Transverse colon (tissue), 4 donors: ENCODE data around the gene MRPL34. TPM values are rescaled to one million over a fixed set of nuclear protein-coding genes. Genes with fewer than 3 reads are reported as not detected.
A peak's percentile ranks its signal among the peaks of the same experiment; 100 is the strongest.

Experiments
- DNase-seq: peaks from one replicate; pipeline ENCODE4 v3.0.0-alpha.2; 2019
- H3K27ac ChIP-seq, 4 donors: fragments of 200-600 bp; sonication (generic); 2 replicates each; pipeline ENCODE4 v1.5.1; 2016 to 2018; ENCODE audit warnings: inconsistent platforms in 4 of 4
- H3K27me3 ChIP-seq: fragments of 200-600 bp; sonication (generic); 2 replicates; pipeline ENCODE4 v1.5.1; 2017; ENCODE audit warnings: inconsistent platforms
- H3K36me3 ChIP-seq, 4 donors: fragments of 200-600 bp; sonication (generic); 2 replicates each; pipeline ENCODE4 v1.5.1; 2017 to 2019; ENCODE audit warnings: inconsistent platforms in 4 of 4
- H3K4me1 ChIP-seq, 4 donors: fragments of 200-600 bp; sonication (generic); 2 replicates each; pipeline ENCODE4 v1.5.1; 2017 to 2020; ENCODE audit warnings: inconsistent platforms in 4 of 4
- H3K4me3 ChIP-seq, 4 donors: fragments of 200-600 bp; sonication (generic); 1 replicate in 1 of 4; 2 replicates in 3 of 4; pipeline versions ENCODE4 v1.5.1 to v1.6.1; 2017 to 2019; ENCODE audit warnings: inconsistent platforms in 4 of 4
- H3K9me3 ChIP-seq, 2 donors: fragments of 200-600 bp; sonication (generic); 2 replicates each; pipeline ENCODE4 v1.5.1; 2017 to 2019; ENCODE audit warnings: inconsistent platforms in 2 of 2
- EP300 ChIP-seq: sonication (generic); formaldehyde crosslinking; IDR thresholded peaks from one replicate; pipeline ENCODE4 v1.6.1; 2017; ENCODE audit warnings: antibody characterized with exemption, low read depth
- POLR2A ChIP-seq: fragments of 450-650 bp; IDR thresholded peaks from one replicate; pipeline ENCODE4 v1.6.1; 2016; ENCODE audit warnings: antibody characterized with exemption, mild to moderate bottlenecking, moderate library complexity
- POLR2AphosphoS5 ChIP-seq, 3 donors: sonication (generic); formaldehyde crosslinking; IDR thresholded peaks; one replicate each; pipeline ENCODE4 v1.6.1; 2016; ENCODE audit warnings: antibody characterized with exemption in 3 of 3
- WGBS, 2 donors: methylation state at CpG; one replicate each; pipeline ENCODE4 v1.1.5; 2018; ENCODE audit warnings: low coverage in 1 of 2; 5-methylcytosine and 5-hydroxymethylcytosine counted together
- in situ Hi-C, 4 donors: fragments of 200-750 bp; cut with MboI; loops; one replicate each; pipeline versions ENCODE4 v1.15.0 to v1.15.1; 2017; ENCODE audit warnings: low sequenced_read_pairs in 3 of 4, low pct_ligation_motif_present in 1 of 4, low pct_unique_long_range_greater_than_20kb in 1 of 4
- intact Hi-C: fragments of 100-400 bp; cut with DNase I; formaldehyde crosslinking; loops from one replicate; pipeline ENCODE4 v1.15.1; 2023; ENCODE audit warnings: low total_unique reads
- total RNA-seq, 4 donors: library from RNA; depleted of rRNA; stranded (reverse); fragments of >200 nt; gene quantifications; one replicate each; pipeline ENCODE4 v1.1.0, GENCODE V29; 2016
- TF ChIP-seq, protein P1 (sequence below), 5 experiments: fragments of 200-600 bp in 3 of 5; fragments of 450-650 bp in 2 of 5; sonication (generic) in 3 of 5; IDR thresholded peaks; 1 replicate in 2 of 5; 2 replicates in 3 of 5; pipeline ENCODE4 v1.5.1; 2016 to 2017; ENCODE audit warnings: antibody characterized with exemption in 5 of 5, inconsistent platforms in 3 of 5, mild to moderate bottlenecking in 2 of 5, moderate library complexity in 1 of 5

Gene MRPL34
- total RNA-seq, 4 donors from 2014 or later: 243 to 390 (median 272) TPM

DNA sequence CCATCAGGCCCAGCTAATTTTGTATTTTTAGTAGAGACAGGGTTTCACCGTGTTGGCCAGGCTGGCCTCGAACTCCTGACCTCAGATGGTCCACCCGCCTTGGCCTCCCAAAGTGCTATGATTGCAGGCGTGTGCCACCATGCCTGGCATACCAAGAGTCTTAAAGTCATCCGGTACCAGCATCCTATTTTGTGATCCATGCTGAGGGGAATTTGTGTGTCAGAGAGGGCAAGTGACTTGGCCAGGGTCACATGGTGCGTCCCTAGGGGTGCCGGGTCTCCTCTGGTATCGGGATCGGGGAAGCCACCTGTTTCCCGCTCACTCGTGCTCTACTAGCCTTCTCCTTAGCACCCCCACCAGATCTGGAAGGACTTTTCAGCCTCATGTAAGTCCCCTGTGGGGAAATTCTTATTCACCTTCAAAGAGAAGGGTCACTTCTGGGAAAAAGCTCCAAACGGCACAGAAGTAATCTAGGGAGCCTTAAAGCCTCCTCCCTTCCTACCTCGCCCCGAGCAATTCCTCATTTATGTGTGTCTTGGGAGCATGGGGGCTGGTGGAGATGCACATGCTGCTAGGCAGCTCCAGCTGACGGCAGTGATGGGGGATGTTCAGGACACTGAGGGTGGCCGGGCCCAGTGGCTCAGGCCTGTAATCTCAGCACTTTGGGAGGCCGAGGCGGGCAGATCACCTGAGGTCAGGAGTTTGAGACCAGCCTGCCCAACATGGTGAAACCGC is 30.1 kb upstream of the MRPL34 start:
- no peak overlapping the region for H3K27ac ChIP-seq
- H3K4me1 ChIP-seq: no peaks in the 10 kb centered on the region
- no peak for DNase-seq
- peaks cover 0 to 39% (median 9%) of the 10 kb centered on the region in 4 donors for H3K36me3 ChIP-seq
- intact Hi-C loops (no loop called here), in situ Hi-C loops (loop anchor here in 2 of 4 donors (25.0 kb wide), 2 partner anchors 213 to 513 kb away; no protein-coding TSS in a partner anchor)
- 96 to 97% methylated on average over 7 to 19 of the region's 19 CpGs for WGBS, 2 donors
- no peaks in the 10 kb centered on the region for H3K27me3 ChIP-seq
- no peak for TF ChIP-seq POLR2AphosphoS5 (IDR thresholded peaks at IDR 0.05)
- no peak for TF ChIP-seq POLR2A
- no peak for TF ChIP-seq EP300
- TF ChIP-seq, protein P1, sequence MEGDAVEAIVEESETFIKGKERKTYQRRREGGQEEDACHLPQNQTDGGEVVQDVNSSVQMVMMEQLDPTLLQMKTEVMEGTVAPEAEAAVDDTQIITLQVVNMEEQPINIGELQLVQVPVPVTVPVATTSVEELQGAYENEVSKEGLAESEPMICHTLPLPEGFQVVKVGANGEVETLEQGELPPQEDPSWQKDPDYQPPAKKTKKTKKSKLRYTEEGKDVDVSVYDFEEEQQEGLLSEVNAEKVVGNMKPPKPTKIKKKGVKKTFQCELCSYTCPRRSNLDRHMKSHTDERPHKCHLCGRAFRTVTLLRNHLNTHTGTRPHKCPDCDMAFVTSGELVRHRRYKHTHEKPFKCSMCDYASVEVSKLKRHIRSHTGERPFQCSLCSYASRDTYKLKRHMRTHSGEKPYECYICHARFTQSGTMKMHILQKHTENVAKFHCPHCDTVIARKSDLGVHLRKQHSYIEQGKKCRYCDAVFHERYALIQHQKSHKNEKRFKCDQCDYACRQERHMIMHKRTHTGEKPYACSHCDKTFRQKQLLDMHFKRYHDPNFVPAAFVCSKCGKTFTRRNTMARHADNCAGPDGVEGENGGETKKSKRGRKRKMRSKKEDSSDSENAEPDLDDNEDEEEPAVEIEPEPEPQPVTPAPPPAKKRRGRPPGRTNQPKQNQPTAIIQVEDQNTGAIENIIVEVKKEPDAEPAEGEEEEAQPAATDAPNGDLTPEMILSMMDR (IDR thresholded peaks at IDR 0.05): no peak
- H3K9me3 ChIP-seq: no peaks in the 10 kb centered on the region
- H3K4me3 ChIP-seq: no peak overlapping the region

GRCh38 chr19:17279436-17279835 is 26.2 kb upstream of the MRPL34 start:
- no peak for DNase-seq
- intact Hi-C loops: loop anchor here (1.0 kb wide), 1 partner anchor 216 kb away; no protein-coding TSS in a partner anchor
- H3K27ac ChIP-seq: no peak overlapping the region
- peaks cover 12 to 18% (median 16%) of the 10 kb centered on the region in 4 donors for H3K4me1 ChIP-seq
- H3K9me3 ChIP-seq: no peaks in the 10 kb centered on the region
- 75 to 100% methylated on average over 2 to 3 of the region's 3 CpGs for WGBS, 2 donors
- in situ Hi-C loops: loop anchor here in 2 of 4 donors (25.0 kb wide), 2 partner anchors 217 to 517 kb away; no protein-coding TSS in a partner anchor
- H3K36me3 ChIP-seq: peaks cover 0 to 14% (median 6%) of the 10 kb centered on the region in 4 donors
- TF ChIP-seq POLR2AphosphoS5 (IDR thresholded peaks at IDR 0.05) (no peak), EP300 (no peak), POLR2A (no peak)
- TF ChIP-seq, protein P1 (IDR thresholded peaks at IDR 0.05): no peak
- H3K4me3 ChIP-seq: no peak overlapping the region
- peaks cover 14% of the 10 kb centered on the region for H3K27me3 ChIP-seq

DNA sequence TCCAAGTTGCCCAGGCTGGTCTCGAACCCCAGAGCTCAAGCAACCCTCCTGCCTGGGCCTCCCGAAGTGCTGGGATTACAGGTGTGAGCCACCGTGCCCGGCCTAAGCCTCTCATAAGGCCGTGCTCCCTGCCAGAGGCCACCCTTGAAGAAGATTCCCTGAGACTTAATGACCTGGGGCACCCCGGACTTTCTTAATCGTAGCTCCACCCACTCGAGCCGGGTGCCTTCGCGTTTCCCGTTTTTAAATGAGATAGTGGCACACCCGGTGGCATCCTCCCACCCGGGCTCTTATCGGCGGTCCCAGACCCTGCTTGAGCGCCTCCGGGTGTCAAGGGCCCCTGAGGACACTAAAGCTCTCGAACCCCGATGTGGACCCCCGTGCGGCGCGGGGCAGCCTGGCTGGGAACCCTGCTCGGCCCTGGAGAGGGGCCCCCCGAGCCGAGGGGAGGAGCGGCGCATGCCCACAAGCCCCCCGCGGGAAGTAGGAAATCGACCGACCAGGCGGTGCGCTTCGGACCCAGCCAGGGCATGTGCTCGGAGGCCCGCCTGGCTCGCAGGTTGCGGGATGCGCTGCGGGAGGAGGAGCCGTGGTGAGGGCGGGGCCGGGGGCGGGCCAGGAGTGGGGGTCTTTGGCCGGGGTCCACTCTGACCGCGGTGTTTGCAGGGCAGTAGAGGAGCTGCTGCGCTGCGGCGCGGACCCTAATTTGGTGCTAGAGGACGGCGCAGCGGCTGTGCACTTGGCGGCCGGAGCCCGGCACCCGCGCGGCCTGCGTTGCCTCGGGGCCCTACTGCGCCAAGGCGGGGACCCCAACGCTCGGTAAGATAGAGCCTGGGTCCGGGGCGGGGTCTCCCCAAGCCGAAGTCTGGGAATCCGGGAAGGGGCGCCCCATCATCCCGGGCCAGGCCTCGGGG is 24.0 kb upstream of the MRPL34 start, which contains the start of gene ANKLE1:
ANKLE1 (plus strand) TSS at position 511 of the 914 bp plus-strand sequence; CDS start at position 531, 20 bp downstream.
- in situ Hi-C loops (loop anchor here (10.0 to 25.0 kb wide), 5 partner anchors 67 to 519 kb away; partner anchors contain the start of gene USE1 (in 1 of the 4)), intact Hi-C loops (loop anchor here (2.0 kb wide), 1 partner anchor 77 kb away; no protein-coding TSS in a partner anchor)
- H3K36me3 ChIP-seq: peaks cover 0 to 6% (median 2%) of the 10 kb centered on the region in 4 donors
- peaks cover 14% of the 10 kb centered on the region for H3K27me3 ChIP-seq
- H3K27ac ChIP-seq: no peak within 1 kb of the TSS
- H3K9me3 ChIP-seq: no peaks in the 10 kb centered on the region
- no peak for TF ChIP-seq EP300
- no peak for TF ChIP-seq POLR2AphosphoS5 (IDR thresholded peaks at IDR 0.05)
- no peak for TF ChIP-seq POLR2A
- TF ChIP-seq, protein P1 (IDR thresholded peaks at IDR 0.05): no peak
- peaks cover 12 to 18% (median 16%) of the 10 kb centered on the region in 4 donors for H3K4me1 ChIP-seq
- peak; percentile 27 for DNase-seq
- peak within 1 kb of the TSS in 3 of 4 donors; percentile 0 to 43 (median 27) for H3K4me3 ChIP-seq
- WGBS, 2 donors: 5% methylated on average over 59 of the region's 75 CpGs; no CpG with 5 or more reads in 1 of the 2 donors
